ENCODE results near the gene HIC1.
A peak's percentile ranks its signal among the peaks of the same experiment; 100 is the strongest.

DNA sequence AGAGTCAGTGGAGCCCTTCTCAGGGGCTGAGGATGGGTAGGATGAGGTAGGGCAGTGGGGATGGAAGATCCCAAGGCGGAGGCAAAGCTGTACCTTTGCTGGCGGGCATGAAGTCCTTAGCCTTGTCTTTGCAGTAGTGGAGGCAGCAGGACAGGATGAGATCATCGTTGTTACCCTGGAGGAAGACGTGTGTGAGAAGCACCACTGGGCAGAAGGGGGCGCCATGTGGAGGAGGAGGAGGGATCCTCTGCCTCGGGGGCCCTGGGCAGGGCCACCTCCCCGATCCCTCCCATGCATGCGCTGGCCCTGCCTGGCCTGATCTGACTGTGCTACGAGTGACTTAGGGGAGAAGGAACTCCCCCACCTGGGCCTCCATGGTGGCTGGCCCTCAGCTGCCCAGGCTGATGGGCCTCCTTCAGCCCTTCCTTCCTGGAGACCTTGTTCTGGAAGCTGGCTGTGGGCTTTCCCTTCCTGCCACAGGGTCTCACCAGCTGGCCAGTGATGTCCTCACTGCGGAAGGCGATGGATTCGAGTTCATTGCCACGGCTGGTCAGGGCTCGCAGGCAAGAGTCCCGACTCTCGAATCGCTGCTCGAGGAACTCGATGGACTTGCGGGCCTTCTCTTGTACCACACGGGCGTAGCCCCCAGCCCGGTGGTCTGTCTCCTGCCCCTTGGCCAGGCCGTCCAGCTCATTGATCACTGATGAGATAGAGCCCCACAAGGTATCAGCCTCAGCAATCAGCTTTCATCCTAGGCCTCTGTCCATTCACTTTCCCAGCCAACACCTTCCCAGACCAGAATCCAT is 10.3 kb downstream of the HIC1 start:
- TF ChIP-seq POLR2A (IDR thresholded peaks at IDR 0.05) = no peak
- TF ChIP-seq CTCF (IDR thresholded peaks at IDR 0.05) = peak in 4 of 6 experiments; percentile 13 to 42 (median 39)

Measured in Peyer's patch (tissue), 4 donors.